Measurements from ENCODE around the gene CFAP99.

CFAP99 gene

GRCh38 chr4:2469192-2469984 is 50.6 kb downstream of the CFAP99 start:
- no peak for TF ChIP-seq TAF1 (IDR thresholded peaks at IDR 0.05; ENCODE audit: low read depth)
- TF ChIP-seq, protein P1, sequence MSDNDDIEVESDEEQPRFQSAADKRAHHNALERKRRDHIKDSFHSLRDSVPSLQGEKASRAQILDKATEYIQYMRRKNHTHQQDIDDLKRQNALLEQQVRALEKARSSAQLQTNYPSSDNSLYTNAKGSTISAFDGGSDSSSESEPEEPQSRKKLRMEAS (IDR thresholded peaks at IDR 0.05): peak; percentile 62

GRCh38 chr4:2470791-2471190 is 52.0 kb downstream of the CFAP99 start:
- no peak for TF ChIP-seq RAD21 (IDR thresholded peaks at IDR 0.05; ENCODE audit: low read depth)
- TF ChIP-seq NFIC (IDR thresholded peaks at IDR 0.05): no peak
- no peak for TF ChIP-seq FOXM1 (IDR thresholded peaks at IDR 0.05; ENCODE audit: borderline replicate concordance, low read depth)
- TF ChIP-seq ZBTB7A (IDR thresholded peaks at IDR 0.05; ENCODE audit: low read depth): no peak
- no peak for TF ChIP-seq EP300 (IDR thresholded peaks at IDR 0.05; ENCODE audit: borderline replicate concordance)
- no peak for TF ChIP-seq TCF12 (IDR thresholded peaks at IDR 0.05; ENCODE audit: low read depth)
- TF ChIP-seq CREB1 (IDR thresholded peaks at IDR 0.05; ENCODE audit: low read depth): no peak
- no peak for TF ChIP-seq YY1 (IDR thresholded peaks at IDR 0.05; ENCODE audit: low read depth)
- TF ChIP-seq TEAD4 (IDR thresholded peaks at IDR 0.05): no peak
- no peak for TF ChIP-seq TAF1 (IDR thresholded peaks at IDR 0.05; ENCODE audit: low read depth)
- no peak for TF ChIP-seq EGR1 (IDR thresholded peaks at IDR 0.05)
- TF ChIP-seq, protein P2, sequence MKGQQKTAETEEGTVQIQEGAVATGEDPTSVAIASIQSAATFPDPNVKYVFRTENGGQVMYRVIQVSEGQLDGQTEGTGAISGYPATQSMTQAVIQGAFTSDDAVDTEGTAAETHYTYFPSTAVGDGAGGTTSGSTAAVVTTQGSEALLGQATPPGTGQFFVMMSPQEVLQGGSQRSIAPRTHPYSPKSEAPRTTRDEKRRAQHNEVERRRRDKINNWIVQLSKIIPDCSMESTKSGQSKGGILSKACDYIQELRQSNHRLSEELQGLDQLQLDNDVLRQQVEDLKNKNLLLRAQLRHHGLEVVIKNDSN (IDR thresholded peaks at IDR 0.05): no peak
- TF ChIP-seq, protein P1 (IDR thresholded peaks at IDR 0.05): no peak

DNA sequence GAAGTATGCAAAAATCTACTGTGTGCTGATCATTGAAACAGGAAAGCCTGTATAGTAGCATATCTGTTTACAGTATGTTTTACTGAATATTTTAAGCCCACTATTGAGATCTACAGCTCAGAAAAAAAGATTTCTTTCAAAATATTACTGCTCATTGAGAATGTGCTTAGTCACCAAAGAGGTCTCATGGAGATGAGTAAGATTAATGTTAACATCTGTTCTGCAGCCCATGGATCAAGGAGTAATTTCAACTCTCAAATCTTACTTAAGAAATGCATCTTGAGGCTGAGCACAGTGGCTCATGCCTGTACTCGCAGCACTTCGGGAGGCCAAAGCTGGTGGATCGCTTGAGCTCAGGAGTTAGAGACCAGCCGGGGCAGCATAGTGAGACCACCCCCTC is 53.4 kb downstream of the CFAP99 start:
- TF ChIP-seq, protein P2 (IDR thresholded peaks at IDR 0.05): no peak
- TF ChIP-seq YY1 (IDR thresholded peaks at IDR 0.05; ENCODE audit: low read depth): no peak

DNA sequence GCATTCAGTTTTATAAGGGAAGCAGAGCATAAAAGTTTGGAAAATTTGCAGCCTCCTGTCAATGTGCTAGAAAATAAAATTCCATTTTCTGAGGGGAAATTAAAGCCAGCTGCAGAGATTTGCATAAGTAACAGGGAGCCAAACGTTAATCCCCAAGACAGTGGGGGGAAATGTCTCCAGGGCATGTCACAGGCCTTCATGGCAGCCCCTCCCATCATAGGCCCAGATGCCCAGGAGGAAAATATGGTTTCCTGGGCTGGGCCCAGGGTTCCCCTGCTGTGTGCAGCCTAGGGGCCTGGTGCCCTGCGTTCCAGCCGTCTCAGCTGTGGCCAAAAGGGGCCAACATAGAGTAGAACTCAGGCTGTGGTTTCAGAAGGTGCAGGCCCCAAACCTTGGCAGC is 59.5 kb downstream of the CFAP99 start:
- TF ChIP-seq, protein P1 (IDR thresholded peaks at IDR 0.05): no peak
- TF ChIP-seq ZBTB7A (IDR thresholded peaks at IDR 0.05; ENCODE audit: low read depth): no peak
- TF ChIP-seq FOXM1 (IDR thresholded peaks at IDR 0.05; ENCODE audit: borderline replicate concordance, low read depth): no peak
- TF ChIP-seq YY1 (IDR thresholded peaks at IDR 0.05; ENCODE audit: low read depth): no peak
- no peak for TF ChIP-seq CREB1 (IDR thresholded peaks at IDR 0.05; ENCODE audit: low read depth)
- TF ChIP-seq, protein P2 (IDR thresholded peaks at IDR 0.05): no peak
- TF ChIP-seq NFIC (IDR thresholded peaks at IDR 0.05): no peak
- no peak for TF ChIP-seq CEBPB (IDR thresholded peaks at IDR 0.05)
- TF ChIP-seq, protein P3, sequence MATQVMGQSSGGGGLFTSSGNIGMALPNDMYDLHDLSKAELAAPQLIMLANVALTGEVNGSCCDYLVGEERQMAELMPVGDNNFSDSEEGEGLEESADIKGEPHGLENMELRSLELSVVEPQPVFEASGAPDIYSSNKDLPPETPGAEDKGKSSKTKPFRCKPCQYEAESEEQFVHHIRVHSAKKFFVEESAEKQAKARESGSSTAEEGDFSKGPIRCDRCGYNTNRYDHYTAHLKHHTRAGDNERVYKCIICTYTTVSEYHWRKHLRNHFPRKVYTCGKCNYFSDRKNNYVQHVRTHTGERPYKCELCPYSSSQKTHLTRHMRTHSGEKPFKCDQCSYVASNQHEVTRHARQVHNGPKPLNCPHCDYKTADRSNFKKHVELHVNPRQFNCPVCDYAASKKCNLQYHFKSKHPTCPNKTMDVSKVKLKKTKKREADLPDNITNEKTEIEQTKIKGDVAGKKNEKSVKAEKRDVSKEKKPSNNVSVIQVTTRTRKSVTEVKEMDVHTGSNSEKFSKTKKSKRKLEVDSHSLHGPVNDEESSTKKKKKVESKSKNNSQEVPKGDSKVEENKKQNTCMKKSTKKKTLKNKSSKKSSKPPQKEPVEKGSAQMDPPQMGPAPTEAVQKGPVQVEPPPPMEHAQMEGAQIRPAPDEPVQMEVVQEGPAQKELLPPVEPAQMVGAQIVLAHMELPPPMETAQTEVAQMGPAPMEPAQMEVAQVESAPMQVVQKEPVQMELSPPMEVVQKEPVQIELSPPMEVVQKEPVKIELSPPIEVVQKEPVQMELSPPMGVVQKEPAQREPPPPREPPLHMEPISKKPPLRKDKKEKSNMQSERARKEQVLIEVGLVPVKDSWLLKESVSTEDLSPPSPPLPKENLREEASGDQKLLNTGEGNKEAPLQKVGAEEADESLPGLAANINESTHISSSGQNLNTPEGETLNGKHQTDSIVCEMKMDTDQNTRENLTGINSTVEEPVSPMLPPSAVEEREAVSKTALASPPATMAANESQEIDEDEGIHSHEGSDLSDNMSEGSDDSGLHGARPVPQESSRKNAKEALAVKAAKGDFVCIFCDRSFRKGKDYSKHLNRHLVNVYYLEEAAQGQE (IDR thresholded peaks at IDR 0.05; ENCODE audit: low read depth): no peak
- no peak for TF ChIP-seq TEAD4 (IDR thresholded peaks at IDR 0.05)
- no peak for TF ChIP-seq EGR1 (IDR thresholded peaks at IDR 0.05)
- TF ChIP-seq TAF1 (IDR thresholded peaks at IDR 0.05; ENCODE audit: low read depth): no peak
- TF ChIP-seq RAD21 (IDR thresholded peaks at IDR 0.05; ENCODE audit: low read depth): no peak
- no peak for TF ChIP-seq EP300 (IDR thresholded peaks at IDR 0.05; ENCODE audit: borderline replicate concordance)
- TF ChIP-seq TCF12 (IDR thresholded peaks at IDR 0.05; ENCODE audit: low read depth): no peak

DNA sequence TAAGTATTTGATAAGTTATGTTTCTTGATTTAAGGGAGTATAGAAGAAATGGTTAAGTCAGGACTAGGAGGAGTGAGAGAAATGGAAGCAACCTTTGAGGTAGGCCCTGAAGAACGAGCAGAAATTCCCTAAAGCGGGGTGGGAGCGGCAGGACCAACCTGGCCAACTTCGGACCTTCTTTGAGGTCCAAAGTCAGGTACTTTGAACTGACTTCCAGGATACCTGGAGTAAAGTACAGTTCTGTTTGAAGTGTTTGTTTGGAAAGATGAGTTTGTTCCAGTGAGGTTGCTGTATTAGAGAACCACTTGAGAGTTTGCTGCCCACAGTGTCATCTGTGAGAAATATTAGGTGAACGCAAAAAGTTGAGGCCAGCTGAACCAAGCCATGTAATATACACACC is 61.9 kb downstream of the CFAP99 start:
- TF ChIP-seq TCF12 (IDR thresholded peaks at IDR 0.05; ENCODE audit: low read depth) (no peak), EGR1 (IDR thresholded peaks at IDR 0.05) (no peak), TAF1 (IDR thresholded peaks at IDR 0.05; ENCODE audit: low read depth) (no peak), ZBTB7A (IDR thresholded peaks at IDR 0.05; ENCODE audit: low read depth) (no peak), RAD21 (IDR thresholded peaks at IDR 0.05; ENCODE audit: low read depth) (no peak), CEBPB (IDR thresholded peaks at IDR 0.05) (no peak), YY1 (IDR thresholded peaks at IDR 0.05; ENCODE audit: low read depth) (no peak), CREB1 (IDR thresholded peaks at IDR 0.05; ENCODE audit: low read depth) (no peak), TEAD4 (IDR thresholded peaks at IDR 0.05) (no peak)
- TF ChIP-seq, protein P1 (IDR thresholded peaks at IDR 0.05): no peak
- TF ChIP-seq, protein P3 (IDR thresholded peaks at IDR 0.05; ENCODE audit: low read depth): no peak
